MM.1S (cell line): ENCODE measurements around the gene PPM1K.
"Not testable (repeated sequence)": the region's sequence is repeated elsewhere in the genome, so short reads cannot be mapped to it uniquely, and the experiment has no call there.

Source experiments
- DNase-seq: peaks from one replicate; pipeline ENCODE4 v3.0.0-alpha.2; 2015
- H2AFZ ChIP-seq: fragments of 300-600 bp; sonication (generic); 2 replicates; pipeline ENCODE4 v1.6.0; 2016; ENCODE audit warnings: antibody characterized with exemption, low read length
- H3F3A ChIP-seq: fragments of 300-600 bp; sonication (generic); 2 replicates; pipeline ENCODE4 v1.6.1; 2016; ENCODE audit warnings: mild to moderate bottlenecking, antibody characterized with exemption, low read length, moderate library complexity, mixed read lengths; ENCODE audit not compliant: insufficient read depth
- H3K27ac ChIP-seq: fragments of 300-600 bp; sonication (generic); 2 replicates; pipeline ENCODE4 v1.5.1; 2016; ENCODE audit warnings: mild to moderate bottlenecking, low read length
- H3K27me3 ChIP-seq: fragments of 300-600 bp; sonication (generic); replicated peaks from 2 replicates; pipeline ENCODE4 v1.6.0; 2016; ENCODE audit warnings: low read length; ENCODE audit not compliant: insufficient read depth
- H3K36me3 ChIP-seq: fragments of 300-600 bp; sonication (generic); replicated peaks from 2 replicates; pipeline ENCODE4 v1.6.1; 2016; ENCODE audit warnings: mild to moderate bottlenecking, low read length, mixed read lengths; ENCODE audit not compliant: insufficient read depth
- H3K4me1 ChIP-seq: fragments of 300-600 bp; sonication (generic); 2 replicates; pipeline ENCODE4 v1.6.1; 2016; ENCODE audit warnings: low read length, mixed read lengths
- H3K4me2 ChIP-seq: fragments of 300-600 bp; sonication (generic); 2 replicates; pipeline ENCODE4 v1.6.0; 2016; ENCODE audit warnings: low read depth, low read length
- H3K4me3 ChIP-seq: fragments of 300-600 bp; sonication (generic); 2 replicates; pipeline ENCODE4 v1.5.1; 2016; ENCODE audit warnings: low read length, mixed read lengths
- H3K79me2 ChIP-seq: fragments of 300-600 bp; sonication (generic); 2 replicates; pipeline ENCODE4 v1.6.1; 2016; ENCODE audit warnings: mixed run types, low read length, mixed read lengths
- H3K9ac ChIP-seq: fragments of 300-600 bp; sonication (generic); 2 replicates; pipeline ENCODE4 v1.6.1; 2016; ENCODE audit warnings: low read length, mixed read lengths
- H3K9me2 ChIP-seq: fragments of 300-600 bp; sonication (generic); replicated peaks from 2 replicates; pipeline ENCODE4 v1.6.1; 2016; ENCODE audit warnings: mild to moderate bottlenecking, low read length, mixed read lengths; ENCODE audit not compliant: insufficient read depth
- H3K9me3 ChIP-seq: fragments of 300-600 bp; sonication (generic); replicated peaks from 2 replicates; pipeline ENCODE4 v1.6.1; 2016; ENCODE audit warnings: mild to moderate bottlenecking, low read length, mixed read lengths; ENCODE audit not compliant: insufficient read depth
- H4K20me1 ChIP-seq: fragments of 300-600 bp; sonication (generic); 2 replicates; pipeline ENCODE4 v1.6.1; 2016; ENCODE audit warnings: mild to moderate bottlenecking, low read length, moderate library complexity, mixed read lengths; ENCODE audit not compliant: insufficient read depth
- CTCF ChIP-seq: fragments of 300-600 bp; sonication (generic); IDR thresholded peaks from 2 replicates; pipeline ENCODE4 v1.5.1; 2016; ENCODE audit warnings: antibody characterized with exemption, low read length, mixed read lengths
- EZH2 ChIP-seq: fragments of 300-600 bp; sonication (generic); optimal IDR thresholded peaks from 2 replicates; pipeline ENCODE3; 2017; ENCODE audit warnings: low read depth, mild to moderate bottlenecking, antibody characterized with exemption, low read length, mixed read lengths
- EZH2phosphoT487 ChIP-seq: fragments of 300-600 bp; sonication (generic); IDR thresholded peaks from 2 replicates; pipeline ENCODE4 v1.6.1; 2018; ENCODE audit warnings: antibody characterized with exemption, low read length

The PPM1K gene

GRCh38 chr4:88315460-88316017 lies 31.2 kb upstream of the PPM1K start:
- Histone ChIP-seq H3K27ac (no peak overlapping the region), H3K9me2 (no peaks in the 10 kb centered on the region), H3K9me3 (no peaks in the 10 kb centered on the region), H3K4me1 (peaks cover 14% of the 10 kb centered on the region), H3K79me2 (no peaks in the 10 kb centered on the region), H2AFZ (no peak overlapping the region), H3K36me3 (no peaks in the 10 kb centered on the region), H4K20me1 (no peaks in the 10 kb centered on the region), H3F3A (peaks cover 1% of the 10 kb centered on the region; the same call in 1 of the 2 replicates), H3K9ac (no peak overlapping the region), H3K27me3 (no peaks in the 10 kb centered on the region), H3K4me2 (no peak overlapping the region), H3K4me3 (no peak overlapping the region)
- DNase-seq = no peak
- TF ChIP-seq EZH2 (no peak), CTCF (no peak), EZH2phosphoT487 (no peak)

GRCh38 chr4:88313088-88313624 lies 28.8 kb upstream of the PPM1K start:
- not testable (repeated sequence) for H3K27me3 ChIP-seq, H3K79me2 ChIP-seq, H3K4me1 ChIP-seq, H4K20me1 ChIP-seq, H3K9ac ChIP-seq, H3F3A ChIP-seq, H3K36me3 ChIP-seq, DNase-seq, H3K4me2 ChIP-seq, H3K9me2 ChIP-seq, H2AFZ ChIP-seq, H3K4me3 ChIP-seq, H3K9me3 ChIP-seq, H3K27ac ChIP-seq

DNA sequence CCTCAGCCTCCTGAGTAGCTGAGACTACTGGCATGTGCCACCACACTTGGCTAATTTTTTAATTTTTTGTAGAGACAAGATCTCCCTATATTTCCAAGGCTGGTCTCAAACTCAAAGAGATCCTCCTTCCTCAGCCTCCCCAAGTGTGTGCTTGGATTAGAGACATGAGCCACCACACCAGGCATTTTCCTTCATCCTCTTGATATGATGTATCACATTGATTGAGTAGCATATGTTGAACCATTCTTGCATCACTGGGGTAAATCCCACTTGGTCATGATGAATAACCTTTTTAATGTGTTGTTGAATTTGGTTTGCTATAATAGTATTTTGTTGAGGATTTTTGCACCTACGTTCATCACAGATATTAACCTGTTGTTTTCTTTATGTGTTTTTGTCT lies 24.2 kb upstream of the PPM1K start:
- Histone ChIP-seq H3K9ac (no peak overlapping the region), H3F3A (no peaks in the 10 kb centered on the region), H3K27me3 (no peaks in the 10 kb centered on the region), H3K9me2 (no peaks in the 10 kb centered on the region), H3K4me2 (no peak overlapping the region), H2AFZ (no peak overlapping the region), H3K79me2 (no peaks in the 10 kb centered on the region), H3K4me1 (no peaks in the 10 kb centered on the region), H4K20me1 (no peaks in the 10 kb centered on the region), H3K27ac (no peak overlapping the region), H3K36me3 (no peaks in the 10 kb centered on the region), H3K9me3 (no peaks in the 10 kb centered on the region), H3K4me3 (no peak overlapping the region)
- TF ChIP-seq EZH2 = no peak
- DNase-seq = no peak

- no peak overlapping the region for H3K9ac ChIP-seq
Observed at GRCh38 chr4:88297725-88298454, 13.5 kb upstream of the PPM1K start.

More at GRCh38 chr4:88297725-88298454, 13.5 kb upstream of the PPM1K start:
- Histone ChIP-seq H3K79me2 (no peaks in the 10 kb centered on the region), H3F3A (no peaks in the 10 kb centered on the region), H3K4me1 (no peaks in the 10 kb centered on the region), H3K4me3 (no peak overlapping the region), H3K9me3 (no peaks in the 10 kb centered on the region), H2AFZ (no peak overlapping the region), H3K27ac (no peak overlapping the region), H3K9me2 (no peaks in the 10 kb centered on the region), H4K20me1 (no peaks in the 10 kb centered on the region), H3K27me3 (no peaks in the 10 kb centered on the region), H3K4me2 (no peak overlapping the region), H3K36me3 (no peaks in the 10 kb centered on the region)
- TF ChIP-seq EZH2phosphoT487 = no peak
- no peak for TF ChIP-seq CTCF
- no peak for DNase-seq
